ENCODE measurements around the gene PRELP. TPM values are rescaled to one million over a fixed set of nuclear protein-coding genes. Genes with fewer than 3 reads are reported as not detected.
"Not testable (repeated sequence)": the region's sequence is repeated elsewhere in the genome, so short reads cannot be mapped to it uniquely, and the experiment has no call there.

Gene PRELP
- total RNA-seq, 1 donor from 2014 or later, result 7.0 TPM

GRCh38 chr1:203506858-203507626 lies 31.4 kb downstream of the PRELP start:
- DNase-seq (ENCODE audit: low spot score), result peak; percentile 80

- DNase-seq (ENCODE audit: low spot score), result no peak
Observed at GRCh38 chr1:203507759-203508158, 32.2 kb downstream of the PRELP start.

GRCh38 chr1:203508463-203509073 lies 33.0 kb downstream of the PRELP start:
- DNase-seq (ENCODE audit: low spot score), result no peak

- no peak for DNase-seq (ENCODE audit: low spot score)
Observed at GRCh38 chr1:203509135-203509534, 33.5 kb downstream of the PRELP start.

GRCh38 chr1:203511513-203511912 lies 35.9 kb downstream of the PRELP start:
- DNase-seq (ENCODE audit: low spot score), result no peak

- DNase-seq (ENCODE audit: low spot score), result no peak
Observed at GRCh38 chr1:203511930-203512329, 36.3 kb downstream of the PRELP start.

- DNase-seq (ENCODE audit: low spot score), result no peak
Observed at GRCh38 chr1:203512517-203512847, 36.9 kb downstream of the PRELP start.

- peak; percentile 96 for DNase-seq (ENCODE audit: low spot score)
Observed at GRCh38 chr1:203512848-203513584, 37.4 kb downstream of the PRELP start.

GRCh38 chr1:203513585-203514031 lies 38.0 kb downstream of the PRELP start:
- DNase-seq (ENCODE audit: low spot score), result no peak

GRCh38 chr1:203516184-203516583 lies 40.6 kb downstream of the PRELP start:
- no peak for DNase-seq (ENCODE audit: low spot score)

GRCh38 chr1:203516906-203517305 lies 41.3 kb downstream of the PRELP start:
- DNase-seq (ENCODE audit: low spot score), result no peak

- no peak for DNase-seq (ENCODE audit: low spot score)
Observed at GRCh38 chr1:203517426-203518110, 42.0 kb downstream of the PRELP start.

- DNase-seq (ENCODE audit: low spot score), result not testable (repeated sequence)
Observed at GRCh38 chr1:203518139-203518538, 42.5 kb downstream of the PRELP start.

GRCh38 chr1:203518541-203518940 lies 42.9 kb downstream of the PRELP start:
- DNase-seq (ENCODE audit: low spot score), result no peak

- DNase-seq (ENCODE audit: low spot score), result no peak
Observed at GRCh38 chr1:203519053-203519840, 43.6 kb downstream of the PRELP start.

GRCh38 chr1:203519896-203520295 lies 44.3 kb downstream of the PRELP start:
- DNase-seq (ENCODE audit: low spot score), result no peak

GRCh38 chr1:203520315-203520714 lies 44.7 kb downstream of the PRELP start:
- no peak for DNase-seq (ENCODE audit: low spot score)

GRCh38 chr1:203521074-203521794 lies 45.6 kb downstream of the PRELP start:
- DNase-seq (ENCODE audit: low spot score), result no peak

GRCh38 chr1:203521812-203522211 lies 46.2 kb downstream of the PRELP start:
- DNase-seq (ENCODE audit: low spot score), result no peak

- no peak for DNase-seq (ENCODE audit: low spot score)
Observed at GRCh38 chr1:203522237-203522636, 46.6 kb downstream of the PRELP start.

- no peak for DNase-seq (ENCODE audit: low spot score)
Observed at GRCh38 chr1:203523667-203524066, 48.1 kb downstream of the PRELP start.

All from umbilical cord (tissue), 2 donors.